Measurements from ENCODE around the gene RXRA.

Gene RXRA

GRCh38 chr9:134339183-134339806 lies 13.0 kb downstream of the RXRA start:
- no peak for DNase-seq

DNA sequence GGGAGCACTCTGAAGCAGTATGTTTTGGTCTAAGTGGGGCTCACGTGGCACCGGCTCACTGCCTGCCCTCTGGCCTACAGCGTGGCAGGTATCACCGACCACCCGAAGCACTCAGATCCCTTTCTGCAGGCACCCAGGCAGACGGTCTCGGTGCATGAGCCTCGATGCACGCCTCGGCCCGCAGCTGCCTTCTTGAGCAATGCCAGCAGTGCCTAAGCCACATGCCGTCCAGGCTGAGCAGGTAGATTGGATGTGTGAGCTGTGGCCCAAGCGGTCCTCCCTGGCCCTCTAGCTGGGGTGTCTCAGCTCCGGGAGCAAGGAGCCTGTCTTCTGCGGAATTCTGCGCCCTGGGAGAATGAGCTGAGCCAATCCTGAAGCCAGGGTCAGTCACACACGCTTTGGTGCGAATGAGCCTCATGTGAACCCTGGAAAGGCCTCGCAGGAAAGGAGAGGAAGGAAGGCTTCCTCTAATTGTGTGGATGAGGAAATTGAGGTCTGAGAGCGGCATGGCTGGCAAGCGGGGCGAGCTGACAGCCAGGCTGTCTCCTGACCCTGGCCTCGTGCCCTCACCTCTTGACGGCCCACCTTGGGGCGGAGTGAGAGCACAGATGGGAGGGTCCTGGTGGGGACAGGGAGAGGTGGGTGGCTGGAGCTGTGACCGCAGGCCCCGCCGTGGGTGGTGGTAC lies 14.4 kb downstream of the RXRA start:
- no peak for DNase-seq

- peak in 1 of 2 donors; percentile 37 for DNase-seq
Observed at GRCh38 chr9:134341306-134341705, 15.1 kb downstream of the RXRA start.

DNA sequence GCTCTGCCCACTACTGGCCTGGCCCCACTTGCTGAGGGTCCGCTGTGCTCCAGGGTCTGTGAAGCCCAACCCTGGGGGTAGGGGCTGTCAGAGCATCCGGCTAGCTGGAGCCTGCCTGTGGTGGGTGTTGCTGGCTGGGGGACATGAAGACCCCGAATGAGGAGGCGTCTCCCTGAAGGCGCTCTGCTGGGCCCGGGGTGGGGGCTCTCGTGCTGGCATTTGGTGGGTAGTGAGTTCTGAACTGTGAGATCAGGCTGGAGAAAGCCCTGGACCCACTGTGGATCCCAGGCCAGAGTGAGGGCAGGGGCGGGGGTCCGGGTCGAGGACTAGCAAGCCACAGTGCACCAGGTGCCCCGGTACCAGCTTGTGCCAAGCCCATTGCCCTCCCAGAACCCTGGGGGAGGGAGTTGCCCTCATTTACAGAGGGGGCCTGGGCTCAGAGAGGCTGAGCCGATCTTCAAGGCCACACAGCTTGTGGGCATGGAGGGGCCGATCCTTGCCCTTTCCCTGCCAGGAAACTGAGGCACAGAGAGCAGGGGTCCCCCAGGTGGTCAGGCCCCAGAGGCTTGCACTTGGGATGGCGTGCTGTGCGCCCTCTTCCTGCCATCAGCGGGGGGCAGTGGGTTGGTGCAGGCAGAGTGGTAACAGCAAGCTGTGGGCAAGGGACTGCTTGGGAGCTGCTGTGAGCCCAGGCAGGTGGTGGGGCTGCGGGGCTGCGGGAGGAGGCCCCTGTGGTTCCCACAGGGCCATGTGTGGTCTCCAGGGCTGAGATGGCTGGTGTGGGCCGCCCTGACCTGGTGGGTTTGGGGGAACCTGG lies 15.9 kb downstream of the RXRA start:
- no peak for DNase-seq

DNA sequence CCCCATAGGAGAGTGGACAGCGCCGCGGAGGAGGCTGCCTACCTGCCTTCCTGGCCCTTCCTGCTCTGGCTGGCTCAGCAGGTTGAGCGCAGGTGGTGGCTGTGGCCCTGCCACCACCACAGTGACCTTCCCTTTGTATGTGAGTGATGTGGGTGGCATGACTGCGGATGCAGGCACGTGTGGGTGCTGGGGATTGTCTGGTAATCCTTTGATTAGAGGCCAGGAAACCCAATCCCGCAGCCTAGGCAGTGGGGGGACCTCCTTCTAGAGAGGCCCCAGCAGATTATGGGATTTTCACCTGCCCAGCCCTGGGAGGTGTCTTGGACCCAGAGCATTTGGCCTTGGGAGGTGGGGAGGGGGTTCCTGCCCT lies 16.5 kb downstream of the RXRA start:
- DNase-seq = no peak

- DNase-seq = no peak
Observed at GRCh38 chr9:134343637-134344036, 17.4 kb downstream of the RXRA start.

GRCh38 chr9:134344068-134344799 lies 18.0 kb downstream of the RXRA start:
- peak in 1 of 2 donors; percentile 35 for DNase-seq

DNA sequence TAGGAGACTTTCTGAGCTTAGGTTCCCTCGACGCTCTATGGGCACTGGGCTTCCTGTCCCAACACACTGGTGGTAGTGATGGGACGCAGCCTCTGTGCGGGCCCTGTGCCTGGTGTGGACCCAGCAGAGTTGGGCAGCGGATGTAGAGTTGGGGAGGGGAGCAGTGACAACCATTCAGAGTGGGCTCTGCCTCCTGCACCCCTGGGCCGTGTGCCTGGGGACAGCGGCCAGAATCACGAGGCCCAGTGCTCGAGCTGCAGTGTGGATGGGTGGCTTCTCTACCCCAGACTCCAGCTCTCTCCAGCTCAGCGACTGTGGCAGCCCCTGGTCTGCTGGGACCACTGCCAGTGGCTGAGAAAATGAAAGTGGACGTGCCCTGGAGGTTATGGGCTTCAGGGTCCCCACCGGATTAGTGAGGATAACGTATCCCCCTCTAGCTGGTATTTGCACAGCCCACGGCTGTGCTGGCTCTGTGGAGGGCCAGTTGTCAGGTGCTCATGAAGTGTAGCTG lies 18.6 kb downstream of the RXRA start:
- DNase-seq = no peak

GRCh38 chr9:134345737-134346136 lies 19.5 kb downstream of the RXRA start:
- no peak for DNase-seq

DNA sequence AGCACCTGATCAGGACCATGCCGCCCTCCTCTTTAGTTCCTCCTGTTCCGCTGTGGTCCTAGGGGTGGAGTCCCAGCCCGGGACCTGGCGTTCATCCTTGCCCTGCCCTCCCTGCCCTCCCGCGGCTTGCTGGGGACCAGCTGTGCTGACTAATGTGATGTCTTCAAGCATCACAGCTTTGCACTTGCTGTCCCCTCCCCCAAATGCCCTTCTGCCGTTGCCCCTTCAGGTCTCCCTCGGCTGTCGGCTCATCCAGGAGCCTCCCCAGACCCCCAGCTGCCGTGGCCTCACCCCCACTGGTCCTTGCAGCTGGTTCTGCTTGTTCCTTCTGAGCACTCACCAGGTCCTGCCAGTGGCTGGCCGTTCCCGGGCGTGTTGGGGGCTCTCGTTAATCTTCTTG lies 19.9 kb downstream of the RXRA start:
- peak in 1 of 2 donors; percentile 22 for DNase-seq

DNA sequence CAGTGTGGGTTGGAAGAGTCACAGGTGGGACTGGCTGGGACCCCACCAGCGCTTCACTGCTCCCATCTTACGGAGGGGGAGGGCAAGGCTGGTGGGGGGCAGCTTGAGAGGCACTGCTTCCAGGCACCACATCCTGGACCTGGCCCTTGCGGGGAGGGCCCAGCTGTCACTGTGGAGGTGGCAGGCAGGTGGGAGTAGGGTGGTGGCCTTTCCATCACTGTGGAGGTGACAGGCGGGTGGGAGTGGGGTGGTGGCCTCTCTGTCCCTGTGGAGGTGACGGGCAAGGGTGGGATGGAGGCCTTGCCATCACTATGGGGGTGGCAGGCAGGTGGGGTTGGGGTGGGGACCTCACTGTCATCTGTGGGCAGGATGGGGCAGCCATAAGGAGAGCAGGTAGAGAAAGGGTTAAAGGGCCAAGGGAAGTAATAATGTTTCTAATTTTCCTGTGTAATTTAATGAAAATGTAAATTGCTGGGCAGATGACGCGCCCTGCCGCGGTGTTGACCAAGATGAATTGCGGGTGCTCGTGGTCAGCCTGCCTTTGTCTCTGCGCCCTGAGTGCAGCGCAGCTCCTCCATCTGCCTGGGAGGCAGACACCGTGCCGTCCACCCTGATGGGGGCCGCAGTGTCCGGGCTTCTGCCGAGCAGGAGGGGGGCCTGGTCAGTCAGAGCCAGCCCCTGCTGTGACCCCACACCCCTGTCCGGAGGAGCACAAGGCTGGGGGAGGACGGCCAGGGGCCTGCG lies 20.8 kb downstream of the RXRA start:
- no peak for DNase-seq

DNA sequence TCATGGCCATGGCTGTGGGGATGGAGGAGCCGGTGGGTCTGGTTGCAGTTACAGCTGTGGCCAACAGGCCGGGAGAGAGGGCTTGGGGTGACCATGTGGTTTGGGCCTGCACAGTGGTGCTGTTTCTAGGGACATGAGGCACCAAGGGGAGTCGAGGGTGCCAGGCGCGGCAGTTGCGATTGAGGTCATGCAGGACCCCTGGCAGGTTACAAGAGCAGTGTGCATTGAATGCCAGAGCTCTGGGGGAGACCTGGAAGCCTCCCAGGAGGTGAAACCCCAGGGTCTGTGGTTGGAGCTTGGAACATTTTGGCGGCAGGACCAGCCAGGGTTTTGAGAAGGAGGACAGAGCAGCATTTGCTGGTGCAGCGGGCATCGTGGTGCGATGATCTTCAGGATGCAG lies 21.7 kb downstream of the RXRA start:
- DNase-seq = no peak

- DNase-seq = no peak
Observed at GRCh38 chr9:134348404-134349155, 22.3 kb downstream of the RXRA start.

DNA sequence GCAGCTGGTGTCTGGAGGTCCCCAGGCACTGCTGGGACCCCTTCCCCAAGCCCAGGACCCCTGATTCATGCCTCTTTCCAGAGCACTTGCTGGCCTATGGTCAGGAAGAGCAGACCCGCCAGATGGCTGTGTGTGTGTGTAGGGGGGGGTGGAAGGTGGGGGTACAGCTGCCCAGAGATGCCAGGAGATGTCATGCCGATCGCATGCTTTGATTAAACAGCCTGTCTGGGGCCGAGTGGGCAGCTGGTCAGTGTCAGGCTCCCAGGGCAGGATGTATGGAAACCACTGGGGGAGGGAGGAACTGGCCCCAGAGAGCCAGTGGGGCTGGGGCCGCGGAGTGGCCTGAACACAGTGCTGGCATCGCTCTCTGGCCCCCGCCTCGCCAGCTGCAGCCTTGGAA lies 23.7 kb downstream of the RXRA start:
- DNase-seq = no peak

GRCh38 chr9:134350416-134350994 lies 24.2 kb downstream of the RXRA start:
- no peak for DNase-seq

GRCh38 chr9:134351606-134352176 lies 25.4 kb downstream of the RXRA start:
- DNase-seq = no peak

DNA sequence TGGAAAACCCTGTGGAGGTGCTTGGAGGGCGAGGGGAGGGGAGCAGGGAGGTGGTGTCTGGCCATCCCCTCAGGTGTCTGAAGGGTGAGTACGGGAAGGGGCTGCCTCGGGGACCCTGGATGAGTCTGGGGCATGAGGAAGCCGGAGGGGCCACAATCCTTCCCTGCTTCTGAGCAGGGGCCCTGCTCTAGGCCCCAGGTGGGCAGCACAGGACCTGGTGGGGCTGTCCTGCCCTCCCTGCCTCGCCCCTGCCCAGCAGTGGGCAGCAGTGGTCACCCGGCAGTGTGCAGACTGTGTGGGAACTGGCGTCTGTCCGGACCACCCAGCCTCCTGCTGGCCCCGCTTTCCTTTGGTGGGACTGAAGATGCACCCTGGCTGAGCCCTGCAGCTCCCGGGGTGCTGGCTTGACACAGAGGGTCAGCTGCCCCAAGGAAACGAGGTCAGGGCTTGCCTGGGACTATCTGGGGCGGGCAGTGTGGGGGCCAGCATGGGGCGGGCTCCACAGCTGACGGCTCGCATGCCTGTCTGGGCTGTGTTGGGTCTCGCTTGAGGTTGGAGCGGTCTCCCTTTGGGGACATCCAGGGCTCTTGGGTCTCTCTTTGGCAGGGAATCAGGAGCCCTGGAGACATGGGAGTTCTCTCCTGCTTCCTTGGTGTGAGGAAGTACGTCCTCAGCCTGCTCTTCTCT lies 26.1 kb downstream of the RXRA start:
- no peak for DNase-seq

GRCh38 chr9:134353539-134353938 lies 27.3 kb downstream of the RXRA start:
- DNase-seq = no peak

GRCh38 chr9:134355158-134355557 lies 28.9 kb downstream of the RXRA start:
- DNase-seq = no peak

Data from CD4-positive, alpha-beta T cell treated with Interleukin-4 for 1 hour (primary cell).